Osteoblast (primary cell): ENCODE results near the gene HEXB. TPM values are rescaled to one million over a fixed set of nuclear protein-coding genes. Genes with fewer than 3 reads are reported as not detected.

ENCODE experiments used
- DNase-seq: peaks from one replicate; pipeline ENCODE4 v3.0.0; 2011; ENCODE audit warnings: low spot score, mixed read lengths; ENCODE audit not compliant: insufficient read length; ENCODE audit errors: missing footprints
- H2AFZ ChIP-seq: 2 replicates; pipeline ENCODE4 v1.6.0; 2011; ENCODE audit warnings: mild to moderate bottlenecking, low read length
- H3K27ac ChIP-seq: 2 replicates; pipeline ENCODE4 v1.5.1; 2011; ENCODE audit warnings: mild to moderate bottlenecking, low read depth, low read length, moderate library complexity
- H3K27me3 ChIP-seq: 2 replicates; pipeline ENCODE4 v1.6.0; 2012; ENCODE audit warnings: mild to moderate bottlenecking, control low read depth, inconsistent platforms, low read length, moderate library complexity; ENCODE audit not compliant: insufficient read depth
- H3K36me3 ChIP-seq: 2 replicates; pipeline ENCODE4 v1.5.1; 2011; ENCODE audit warnings: mild to moderate bottlenecking, low read length, control low read depth, moderate library complexity; ENCODE audit not compliant: insufficient read depth
- H3K4me1 ChIP-seq: 2 replicates; pipeline ENCODE4 v1.5.1; 2011; ENCODE audit warnings: mild to moderate bottlenecking, low read length, control low read depth, moderate library complexity; ENCODE audit not compliant: insufficient read depth
- H3K4me2 ChIP-seq: 2 replicates; pipeline ENCODE4 v1.6.0; 2011; ENCODE audit warnings: mild to moderate bottlenecking, low read length; ENCODE audit not compliant: insufficient read depth
- H3K4me3 ChIP-seq: fragments of 200-600 bp; sonication (generic); 3 replicates; pipeline ENCODE4 v1.5.1; 2012; ENCODE audit warnings: mild to moderate bottlenecking, low read length, inconsistent platforms; ENCODE audit not compliant: insufficient read depth
- H3K79me2 ChIP-seq: 2 replicates; pipeline ENCODE4 v1.6.0; 2012; ENCODE audit warnings: mild to moderate bottlenecking, low read length, control low read depth, inconsistent platforms; ENCODE audit not compliant: insufficient read depth
- H3K9me3 ChIP-seq: 2 replicates; pipeline ENCODE4 v1.5.1; 2011; ENCODE audit warnings: low read depth, low read length, control low read depth
- H4K20me1 ChIP-seq: 2 replicates; pipeline ENCODE4 v1.6.0; 2012; ENCODE audit warnings: mild to moderate bottlenecking, low read length, control low read depth; ENCODE audit not compliant: insufficient read depth
- CTCF ChIP-seq: IDR thresholded peaks from 2 replicates; pipeline ENCODE4 v1.5.1; 2011; ENCODE audit warnings: mild to moderate bottlenecking, low read depth, low read length, moderate library complexity; ENCODE audit errors: extremely low read depth
- total RNA-seq: library from RNA; depleted of rRNA; stranded (reverse); fragments of >200 nt; gene quantifications from 2 replicates; pipeline ENCODE4 v1.2.3, GENCODE V29; 2012

HEXB gene
- total RNA-seq, 1 donor, result 267 TPM

- peak overlapping the region; percentile 77 for H3K4me3 ChIP-seq
- no peak for TF ChIP-seq CTCF
- no peaks in the 10 kb centered on the region for H3K9me3 ChIP-seq
- H3K4me1 ChIP-seq, result peaks cover 18% of the 10 kb centered on the region
- peaks cover 12% of the 10 kb centered on the region for H4K20me1 ChIP-seq
- DNase-seq, result peak; percentile 36
- peaks cover 22% of the 10 kb centered on the region for H3K36me3 ChIP-seq
- H3K27me3 ChIP-seq, result no peaks in the 10 kb centered on the region
- peaks cover 38% of the 10 kb centered on the region for H3K79me2 ChIP-seq
- H3K4me2 ChIP-seq, result peak overlapping the region; percentile 90
- H2AFZ ChIP-seq, result no peak overlapping the region
- peak overlapping the region; percentile 73 for H3K27ac ChIP-seq
Measured at GRCh38 chr5:74686962-74687751, 2.1 kb downstream of the HEXB start.

GRCh38 chr5:74693191-74693590 lies 8.2 kb downstream of the HEXB start:
- peaks cover 39% of the 10 kb centered on the region for H3K36me3 ChIP-seq
- peaks cover 7% of the 10 kb centered on the region for H3K4me1 ChIP-seq
- no peak for TF ChIP-seq CTCF
- no peaks in the 10 kb centered on the region for H4K20me1 ChIP-seq
- H3K27ac ChIP-seq, result no peak overlapping the region
- H3K9me3 ChIP-seq, result no peaks in the 10 kb centered on the region
- no peak overlapping the region for H3K4me3 ChIP-seq
- H3K79me2 ChIP-seq, result peaks cover 13% of the 10 kb centered on the region
- DNase-seq, result no peak
- H3K4me2 ChIP-seq, result no peak overlapping the region
- H2AFZ ChIP-seq, result no peak overlapping the region
- no peaks in the 10 kb centered on the region for H3K27me3 ChIP-seq

GRCh38 chr5:74717596-74717995 lies 32.6 kb downstream of the HEXB start:
- Histone ChIP-seq H3K4me2 (no peak overlapping the region), H4K20me1 (no peaks in the 10 kb centered on the region), H3K4me1 (no peaks in the 10 kb centered on the region), H3K79me2 (no peaks in the 10 kb centered on the region), H2AFZ (no peak overlapping the region), H3K9me3 (no peaks in the 10 kb centered on the region), H3K4me3 (no peak overlapping the region), H3K36me3 (peaks cover 32% of the 10 kb centered on the region), H3K27ac (no peak overlapping the region), H3K27me3 (no peaks in the 10 kb centered on the region)
- no peak for TF ChIP-seq CTCF
- DNase-seq, result no peak

GRCh38 chr5:74722271-74722670 lies 37.2 kb downstream of the HEXB start:
- H3K79me2 ChIP-seq, result no peaks in the 10 kb centered on the region
- H3K36me3 ChIP-seq, result peaks cover 62% of the 10 kb centered on the region
- no peak overlapping the region for H3K4me3 ChIP-seq
- DNase-seq, result no peak
- TF ChIP-seq CTCF, result no peak
- H3K27ac ChIP-seq, result no peak overlapping the region
- no peaks in the 10 kb centered on the region for H3K4me1 ChIP-seq
- H3K9me3 ChIP-seq, result no peaks in the 10 kb centered on the region
- H4K20me1 ChIP-seq, result no peaks in the 10 kb centered on the region
- H3K27me3 ChIP-seq, result no peaks in the 10 kb centered on the region
- H2AFZ ChIP-seq, result no peak overlapping the region
- H3K4me2 ChIP-seq, result no peak overlapping the region
